Measurements from ENCODE around the gene GPRC5A.

Gene GPRC5A

DNA sequence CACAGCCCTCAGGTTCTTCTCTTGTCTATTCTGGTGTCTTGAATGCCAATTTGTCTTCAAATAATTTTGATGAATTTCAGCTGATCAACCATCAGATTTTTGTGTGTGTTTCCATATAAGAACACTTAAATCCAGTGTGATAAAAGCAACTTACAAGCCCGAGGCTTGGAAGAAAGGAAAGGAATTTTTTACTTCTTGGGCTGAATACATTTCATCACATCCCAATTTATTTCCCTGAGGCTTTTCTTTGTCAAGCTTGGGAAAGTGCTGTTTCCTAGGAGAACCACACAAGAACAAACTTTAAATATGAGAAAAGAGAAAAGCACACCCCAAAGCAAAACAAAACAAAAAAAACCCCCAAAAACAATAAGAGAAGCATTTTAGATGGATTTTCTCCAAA, 34.0 kb downstream of the GPRC5A start:
- in situ Hi-C loops (cut with HindIII; ENCODE audit: low sequenced_read_pairs): no loop called here
- TF ChIP-seq, protein P1, sequence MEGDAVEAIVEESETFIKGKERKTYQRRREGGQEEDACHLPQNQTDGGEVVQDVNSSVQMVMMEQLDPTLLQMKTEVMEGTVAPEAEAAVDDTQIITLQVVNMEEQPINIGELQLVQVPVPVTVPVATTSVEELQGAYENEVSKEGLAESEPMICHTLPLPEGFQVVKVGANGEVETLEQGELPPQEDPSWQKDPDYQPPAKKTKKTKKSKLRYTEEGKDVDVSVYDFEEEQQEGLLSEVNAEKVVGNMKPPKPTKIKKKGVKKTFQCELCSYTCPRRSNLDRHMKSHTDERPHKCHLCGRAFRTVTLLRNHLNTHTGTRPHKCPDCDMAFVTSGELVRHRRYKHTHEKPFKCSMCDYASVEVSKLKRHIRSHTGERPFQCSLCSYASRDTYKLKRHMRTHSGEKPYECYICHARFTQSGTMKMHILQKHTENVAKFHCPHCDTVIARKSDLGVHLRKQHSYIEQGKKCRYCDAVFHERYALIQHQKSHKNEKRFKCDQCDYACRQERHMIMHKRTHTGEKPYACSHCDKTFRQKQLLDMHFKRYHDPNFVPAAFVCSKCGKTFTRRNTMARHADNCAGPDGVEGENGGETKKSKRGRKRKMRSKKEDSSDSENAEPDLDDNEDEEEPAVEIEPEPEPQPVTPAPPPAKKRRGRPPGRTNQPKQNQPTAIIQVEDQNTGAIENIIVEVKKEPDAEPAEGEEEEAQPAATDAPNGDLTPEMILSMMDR (IDR thresholded peaks at IDR 0.05; ENCODE audit: low read depth, low read length, missing control alignments): no peak
- H3K4me3 ChIP-seq (ENCODE audit: low read depth, low read length): no peak overlapping the region
- DNase-seq (ENCODE audit: low read depth): no peak

DNA sequence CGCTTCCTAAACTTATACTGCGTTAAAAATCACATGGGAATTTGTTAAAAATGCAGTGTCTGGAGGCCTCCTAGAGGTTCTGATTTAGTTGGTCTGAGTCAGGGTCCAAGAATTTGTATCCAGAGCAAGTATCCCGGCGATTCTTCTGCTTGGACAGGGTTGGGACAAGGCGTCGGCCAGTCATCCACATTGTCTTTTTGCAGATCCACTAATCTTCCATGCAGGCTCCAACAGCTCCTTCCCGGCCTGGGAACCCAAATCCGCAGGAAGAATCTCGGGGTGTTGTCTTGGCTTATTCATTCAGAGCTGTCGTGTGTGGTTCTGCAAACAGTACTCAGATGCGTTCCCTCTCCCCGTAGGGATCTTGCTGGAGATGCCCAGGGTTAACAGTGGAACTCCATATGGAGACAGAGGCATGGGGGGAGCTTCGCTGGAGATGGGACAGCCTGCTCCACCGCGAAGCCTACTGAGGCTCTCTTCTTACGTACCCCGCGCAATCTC, 35.3 kb downstream of the GPRC5A start:
- H3K4me3 ChIP-seq (ENCODE audit: low read depth, low read length): no peak overlapping the region
- in situ Hi-C loops (cut with HindIII; ENCODE audit: low sequenced_read_pairs): no loop called here
- TF ChIP-seq, protein P1 (IDR thresholded peaks at IDR 0.05; ENCODE audit: low read depth, low read length, missing control alignments): no peak
- no peak for DNase-seq (ENCODE audit: low read depth)

- TF ChIP-seq, protein P1 (IDR thresholded peaks at IDR 0.05; ENCODE audit: low read depth, low read length, missing control alignments): no peak
- H3K4me3 ChIP-seq (ENCODE audit: low read depth, low read length): peak overlapping the region; percentile 42
- DNase-seq (ENCODE audit: low read depth): peak; percentile 31
- in situ Hi-C loops (cut with HindIII; ENCODE audit: low sequenced_read_pairs): no loop called here
Measured at GRCh38 chr12:12927211-12928079, 36.1 kb downstream of the GPRC5A start.

- in situ Hi-C loops (cut with HindIII; ENCODE audit: low sequenced_read_pairs): no loop called here
- TF ChIP-seq, protein P1 (IDR thresholded peaks at IDR 0.05; ENCODE audit: low read depth, low read length, missing control alignments): no peak
- H3K4me3 ChIP-seq (ENCODE audit: low read depth, low read length): no peak overlapping the region
Measured at GRCh38 chr12:12929696-12930095, 38.3 kb downstream of the GPRC5A start.

GRCh38 chr12:12930633-12931219, 39.4 kb downstream of the GPRC5A start:
- TF ChIP-seq, protein P1 (IDR thresholded peaks at IDR 0.05; ENCODE audit: low read depth, low read length, missing control alignments): no peak
- in situ Hi-C loops (cut with HindIII; ENCODE audit: low sequenced_read_pairs): no loop called here
- no peak overlapping the region for H3K4me3 ChIP-seq (ENCODE audit: low read depth, low read length)
- no peak for DNase-seq (ENCODE audit: low read depth)

More at GRCh38 chr12:12929696-12930095, 38.3 kb downstream of the GPRC5A start:
- DNase-seq (ENCODE audit: low read depth): no peak

- DNase-seq (ENCODE audit: low read depth): no peak
- no peak overlapping the region for H3K4me3 ChIP-seq (ENCODE audit: low read depth, low read length)
- TF ChIP-seq, protein P1 (IDR thresholded peaks at IDR 0.05; ENCODE audit: low read depth, low read length, missing control alignments): no peak
- in situ Hi-C loops (cut with HindIII; ENCODE audit: low sequenced_read_pairs): no loop called here
Measured at GRCh38 chr12:12933742-12934141, 42.4 kb downstream of the GPRC5A start.

All from astrocyte of the cerebellum (primary cell).